GM23338 (cell line): Measurements from ENCODE around the gene CWC27. TPM values are rescaled to one million over a fixed set of nuclear protein-coding genes. Genes with fewer than 3 reads are reported as not detected.

Experiments
- ATAC-seq: fragments of 200-7000 bp; cut with Tn5 transposase; 3 replicates; pipeline ENCODE4 v1.9.1; 2020
- DNase-seq: peaks from one replicate; pipeline ENCODE4 v3.0.0-alpha.2; 2015; ENCODE audit warnings: low spot score
- H2AFZ ChIP-seq: fragments of 200-600 bp; sonication (generic); 2 replicates; pipeline ENCODE4 v1.8.0; 2016; ENCODE audit warnings: antibody characterized with exemption, mild to moderate bottlenecking, moderate library complexity
- H3F3A ChIP-seq: fragments of 200-600 bp; sonication (generic); replicated peaks from 2 replicates; pipeline ENCODE4 v1.8.0; 2017; ENCODE audit warnings: antibody characterized with exemption, mixed run types, low read depth
- H3K27ac ChIP-seq: fragments of 200-600 bp; sonication (generic); 2 replicates; pipeline ENCODE4 v1.6.1; 2016; ENCODE audit warnings: low read depth
- H3K27me3 ChIP-seq: fragments of 200-600 bp; sonication (generic); 2 replicates; pipeline ENCODE4 v1.8.0; 2016; ENCODE audit warnings: mild to moderate bottlenecking, mixed run types, moderate library complexity; ENCODE audit not compliant: insufficient read depth
- H3K36me3 ChIP-seq: fragments of 200-600 bp; sonication (generic); 2 replicates; pipeline ENCODE4 v1.8.0; 2016; ENCODE audit warnings: mild to moderate bottlenecking; ENCODE audit not compliant: insufficient read depth
- H3K4me1 ChIP-seq: fragments of 200-600 bp; sonication (generic); 2 replicates; pipeline ENCODE4 v1.8.0; 2016; ENCODE audit warnings: mild to moderate bottlenecking, moderate library complexity; ENCODE audit not compliant: insufficient read depth
- H3K4me2 ChIP-seq: fragments of 200-600 bp; sonication (generic); 2 replicates; pipeline ENCODE4 v1.7.1; 2017; ENCODE audit warnings: mixed run types
- H3K4me3 ChIP-seq: fragments of 200-600 bp; sonication (generic); 2 replicates; pipeline ENCODE4 v1.6.1; 2016; ENCODE audit warnings: mixed run types
- H3K79me2 ChIP-seq: fragments of 200-600 bp; sonication (generic); replicated peaks from 2 replicates; pipeline ENCODE4 v1.8.0; 2017; ENCODE audit warnings: mild to moderate bottlenecking; ENCODE audit not compliant: insufficient read depth
- H3K9me2 ChIP-seq: fragments of 200-600 bp; sonication (generic); 2 replicates; pipeline ENCODE4 v1.8.0; 2017; ENCODE audit not compliant: insufficient read depth
- H4K20me1 ChIP-seq: fragments of 200-600 bp; sonication (generic); replicated peaks from 2 replicates; pipeline ENCODE4 v1.8.0; 2017; ENCODE audit warnings: mild to moderate bottlenecking; ENCODE audit not compliant: insufficient read depth
- H3K27ac Mint-ChIP-seq: 2 replicates; pipeline ENCODE4 v1.8.0; 2020; ENCODE audit warnings: inconsistent platforms, mild to moderate bottlenecking, moderate library complexity, mixed read lengths
- H3K27me3 Mint-ChIP-seq: 3 replicates; pipeline ENCODE4 v1.8.0; 2022; ENCODE audit warnings: low read depth, mild to moderate bottlenecking, moderate library complexity, mixed read lengths, inconsistent platforms; ENCODE audit not compliant: insufficient read depth, poor library complexity
- H3K36me3 Mint-ChIP-seq: 3 replicates; pipeline ENCODE4 v1.8.0; 2021; ENCODE audit warnings: low read depth, mild to moderate bottlenecking, inconsistent platforms, moderate library complexity, mixed read lengths
- H3K4me1 Mint-ChIP-seq: 3 replicates; pipeline ENCODE4 v1.8.0; 2020; ENCODE audit warnings: mild to moderate bottlenecking, inconsistent platforms, mixed read lengths
- H3K4me3 Mint-ChIP-seq: 3 replicates; pipeline ENCODE4 v1.8.0; 2021; ENCODE audit warnings: moderate library complexity, mild to moderate bottlenecking, inconsistent platforms, mixed read lengths
- H3K9me3 Mint-ChIP-seq: 3 replicates; pipeline ENCODE4 v1.8.0; 2020; ENCODE audit warnings: moderate library complexity, mild to moderate bottlenecking, inconsistent platforms, mixed read lengths
- CREB1 ChIP-seq: fragments of 250-450 bp; sonication (Bioruptor Pico); IDR thresholded peaks from 2 replicates; pipeline ENCODE4 v1.5.0; 2020; ENCODE audit warnings: low read depth, mild to moderate bottlenecking, moderate library complexity
- CTCF ChIP-seq, 2 experiments: fragments of 200-600 bp in 1 of 2; sonication (generic) in 1 of 2; conservative IDR thresholded peaks; 2 replicates each; pipeline versions ENCODE4 v1.5.1 to v1.6.1; 2016 to 2017; ENCODE audit warnings: antibody characterized with exemption in 2 of 2, low read depth in 2 of 2, mild to moderate bottlenecking in 2 of 2, moderate library complexity in 1 of 2
- ETS1 ChIP-seq: IDR thresholded peaks from 2 replicates; pipeline ENCODE4 v1.6.1; 2016; ENCODE audit warnings: antibody characterized with exemption
- EZH2 ChIP-seq: fragments of 200-600 bp; sonication (generic); IDR thresholded peaks from one replicate; pipeline ENCODE4 v1.8.0; 2017; ENCODE audit warnings: antibody characterized with exemption, mild to moderate bottlenecking, low read depth; ENCODE audit not compliant: unreplicated experiment
- EZH2phosphoT487 ChIP-seq: fragments of 200-600 bp; sonication (generic); IDR thresholded peaks from one replicate; pipeline ENCODE4 v1.8.1; 2018; ENCODE audit warnings: antibody characterized with exemption; ENCODE audit not compliant: unreplicated experiment
- REST ChIP-seq: IDR thresholded peaks from one replicate; pipeline ENCODE4 v1.6.1; 2018; ENCODE audit warnings: antibody characterized with exemption; ENCODE audit not compliant: unreplicated experiment
- STAT1 ChIP-seq: IDR thresholded peaks from one replicate; pipeline ENCODE4 v1.6.1; 2016; ENCODE audit warnings: antibody characterized with exemption; ENCODE audit not compliant: unreplicated experiment
- polyA plus RNA-seq: library from polyadenylated mRNA; unstranded; fragments of >200 nt; fragmentation: Nextera tagmentation; extraction: Ambion mirVana; gene quantifications from 2 replicates; pipeline ENCODE4 v1.2.1, GENCODE V29; 2016
- total RNA-seq: library from RNA; depleted of rRNA; stranded (reverse); fragments of >200 nt; shearing (Covaris generic); gene quantifications from 2 replicates; pipeline ENCODE4 v1.2.3, GENCODE V29; 2014
- TF ChIP-seq, protein P1 (sequence below): fragments of 250-450 bp; sonication (Bioruptor Pico); IDR thresholded peaks from 2 replicates; pipeline ENCODE4 v1.5.0; 2020; ENCODE audit warnings: mild to moderate bottlenecking, moderate library complexity

CWC27 gene
- total and polyA plus RNA-seq, 2 experiments from 2014 or later: 27.7 to 115 TPM

GRCh38 chr5:64876203-64876602 lies 107.5 kb downstream of the CWC27 start:
- Histone ChIP-seq H2AFZ (no peak overlapping the region), H3K79me2 (no peaks in the 10 kb centered on the region), H3K36me3 (no peaks in the 10 kb centered on the region), H3F3A (no peaks in the 10 kb centered on the region), H3K4me2 (no peak overlapping the region), H3K27me3 (no peaks in the 10 kb centered on the region), H3K9me2 (no peaks in the 10 kb centered on the region), H4K20me1 (no peaks in the 10 kb centered on the region), H3K27ac (no peak overlapping the region), H3K4me3 (no peak overlapping the region), H3K4me1 (no peaks in the 10 kb centered on the region)
- Mint-ChIP-seq H3K9me3 (no peaks in the 10 kb centered on the region), H3K27me3 (no peaks in the 10 kb centered on the region), H3K36me3 (no peaks in the 10 kb centered on the region), H3K27ac (no peak overlapping the region), H3K4me3 (no peak overlapping the region), H3K4me1 (no peaks in the 10 kb centered on the region)
- DNase-seq: no peak
- TF ChIP-seq, protein P1, sequence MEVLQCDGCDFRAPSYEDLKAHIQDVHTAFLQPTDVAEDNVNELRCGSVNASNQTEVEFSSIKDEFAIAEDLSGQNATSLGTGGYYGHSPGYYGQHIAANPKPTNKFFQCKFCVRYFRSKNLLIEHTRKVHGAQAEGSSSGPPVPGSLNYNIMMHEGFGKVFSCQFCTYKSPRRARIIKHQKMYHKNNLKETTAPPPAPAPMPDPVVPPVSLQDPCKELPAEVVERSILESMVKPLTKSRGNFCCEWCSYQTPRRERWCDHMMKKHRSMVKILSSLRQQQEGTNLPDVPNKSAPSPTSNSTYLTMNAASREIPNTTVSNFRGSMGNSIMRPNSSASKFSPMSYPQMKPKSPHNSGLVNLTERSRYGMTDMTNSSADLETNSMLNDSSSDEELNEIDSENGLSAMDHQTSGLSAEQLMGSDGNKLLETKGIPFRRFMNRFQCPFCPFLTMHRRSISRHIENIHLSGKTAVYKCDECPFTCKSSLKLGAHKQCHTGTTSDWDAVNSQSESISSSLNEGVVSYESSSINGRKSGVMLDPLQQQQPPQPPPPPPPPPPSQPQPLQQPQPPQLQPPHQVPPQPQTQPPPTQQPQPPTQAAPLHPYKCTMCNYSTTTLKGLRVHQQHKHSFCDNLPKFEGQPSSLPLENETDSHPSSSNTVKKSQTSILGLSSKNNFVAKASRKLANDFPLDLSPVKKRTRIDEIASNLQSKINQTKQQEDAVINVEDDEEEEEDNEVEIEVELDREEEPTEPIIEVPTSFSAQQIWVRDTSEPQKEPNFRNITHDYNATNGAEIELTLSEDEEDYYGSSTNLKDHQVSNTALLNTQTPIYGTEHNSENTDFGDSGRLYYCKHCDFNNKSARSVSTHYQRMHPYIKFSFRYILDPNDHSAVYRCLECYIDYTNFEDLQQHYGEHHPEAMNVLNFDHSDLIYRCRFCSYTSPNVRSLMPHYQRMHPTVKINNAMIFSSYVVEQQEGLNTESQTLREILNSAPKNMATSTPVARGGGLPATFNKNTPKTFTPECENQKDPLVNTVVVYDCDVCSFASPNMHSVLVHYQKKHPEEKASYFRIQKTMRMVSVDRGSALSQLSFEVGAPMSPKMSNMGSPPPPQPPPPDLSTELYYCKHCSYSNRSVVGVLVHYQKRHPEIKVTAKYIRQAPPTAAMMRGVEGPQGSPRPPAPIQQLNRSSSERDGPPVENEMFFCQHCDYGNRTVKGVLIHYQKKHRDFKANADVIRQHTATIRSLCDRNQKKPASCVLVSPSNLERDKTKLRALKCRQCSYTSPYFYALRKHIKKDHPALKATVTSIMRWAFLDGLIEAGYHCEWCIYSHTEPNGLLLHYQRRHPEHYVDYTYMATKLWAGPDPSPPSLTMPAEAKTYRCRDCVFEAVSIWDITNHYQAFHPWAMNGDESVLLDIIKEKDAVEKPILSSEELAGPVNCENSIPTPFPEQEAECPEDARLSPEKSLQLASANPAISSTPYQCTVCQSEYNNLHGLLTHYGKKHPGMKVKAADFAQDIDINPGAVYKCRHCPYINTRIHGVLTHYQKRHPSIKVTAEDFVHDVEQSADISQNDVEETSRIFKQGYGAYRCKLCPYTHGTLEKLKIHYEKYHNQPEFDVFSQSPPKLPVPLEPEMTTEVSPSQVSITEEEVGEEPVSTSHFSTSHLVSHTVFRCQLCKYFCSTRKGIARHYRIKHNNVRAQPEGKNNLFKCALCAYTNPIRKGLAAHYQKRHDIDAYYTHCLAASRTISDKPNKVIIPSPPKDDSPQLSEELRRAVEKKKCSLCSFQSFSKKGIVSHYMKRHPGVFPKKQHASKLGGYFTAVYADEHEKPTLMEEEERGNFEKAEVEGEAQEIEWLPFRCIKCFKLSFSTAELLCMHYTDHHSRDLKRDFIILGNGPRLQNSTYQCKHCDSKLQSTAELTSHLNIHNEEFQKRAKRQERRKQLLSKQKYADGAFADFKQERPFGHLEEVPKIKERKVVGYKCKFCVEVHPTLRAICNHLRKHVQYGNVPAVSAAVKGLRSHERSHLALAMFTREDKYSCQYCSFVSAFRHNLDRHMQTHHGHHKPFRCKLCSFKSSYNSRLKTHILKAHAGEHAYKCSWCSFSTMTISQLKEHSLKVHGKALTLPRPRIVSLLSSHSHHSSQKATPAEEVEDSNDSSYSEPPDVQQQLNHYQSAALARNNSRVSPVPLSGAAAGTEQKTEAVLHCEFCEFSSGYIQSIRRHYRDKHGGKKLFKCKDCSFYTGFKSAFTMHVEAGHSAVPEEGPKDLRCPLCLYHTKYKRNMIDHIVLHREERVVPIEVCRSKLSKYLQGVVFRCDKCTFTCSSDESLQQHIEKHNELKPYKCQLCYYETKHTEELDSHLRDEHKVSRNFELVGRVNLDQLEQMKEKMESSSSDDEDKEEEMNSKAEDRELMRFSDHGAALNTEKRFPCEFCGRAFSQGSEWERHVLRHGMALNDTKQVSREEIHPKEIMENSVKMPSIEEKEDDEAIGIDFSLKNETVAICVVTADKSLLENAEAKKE (CRISPR knock-in tag): no peak
- TF ChIP-seq CTCF (conservative IDR thresholded peaks at IDR 0.05; ENCODE audit: low read depth in 2 of 2): no peak
- no peak for TF ChIP-seq EZH2
- TF ChIP-seq REST: no peak
- no peak for TF ChIP-seq CREB1 (CRISPR knock-in tag)
- no peak for TF ChIP-seq STAT1
- no peak for TF ChIP-seq ETS1
- TF ChIP-seq EZH2phosphoT487: no peak
- no peak for ATAC-seq
